Retina (tissue), 1 donor: ENCODE results near the gene SLC36A1.
"Not testable (repeated sequence)": the region's sequence is repeated elsewhere in the genome, so short reads cannot be mapped to it uniquely, and the experiment has no call there.

Experiments
- DNase-seq: peaks from one replicate; pipeline ENCODE4 v3.0.0-alpha.2; 2016

The SLC36A1 gene

GRCh38 chr5:151491062-151491461 is 43.7 kb downstream of the SLC36A1 start:
- DNase-seq, result no peak

GRCh38 chr5:151492729-151493128 is 45.3 kb downstream of the SLC36A1 start:
- DNase-seq, result no peak

GRCh38 chr5:151493665-151494064 is 46.3 kb downstream of the SLC36A1 start:
- DNase-seq, result no peak

GRCh38 chr5:151495320-151495719 is 47.9 kb downstream of the SLC36A1 start:
- no peak for DNase-seq

GRCh38 chr5:151496041-151496484 is 48.7 kb downstream of the SLC36A1 start:
- DNase-seq, result no peak

GRCh38 chr5:151497391-151498002 is 50.1 kb downstream of the SLC36A1 start:
- no peak for DNase-seq

GRCh38 chr5:151498395-151499155 is 51.2 kb downstream of the SLC36A1 start:
- DNase-seq, result no peak

- DNase-seq, result no peak
Measured at GRCh38 chr5:151499501-151500035, 52.2 kb downstream of the SLC36A1 start.

- DNase-seq, result no peak
Measured at GRCh38 chr5:151504006-151504405, 56.6 kb downstream of the SLC36A1 start.

- not testable (repeated sequence) for DNase-seq
Measured at GRCh38 chr5:151508308-151508707, 60.9 kb downstream of the SLC36A1 start.

GRCh38 chr5:151509231-151509630 is 61.8 kb downstream of the SLC36A1 start:
- DNase-seq, result peak; percentile 22

- DNase-seq, result no peak
Measured at GRCh38 chr5:151509836-151510235, 62.4 kb downstream of the SLC36A1 start.

GRCh38 chr5:151517122-151517920 is 69.9 kb downstream of the SLC36A1 start:
- no peak for DNase-seq

- DNase-seq, result no peak
Measured at GRCh38 chr5:151520294-151520693, 72.9 kb downstream of the SLC36A1 start.

GRCh38 chr5:151522226-151522625 is 74.8 kb downstream of the SLC36A1 start:
- DNase-seq, result no peak

- DNase-seq, result no peak
Measured at GRCh38 chr5:151523335-151523734, 75.9 kb downstream of the SLC36A1 start.

- DNase-seq, result no peak
Measured at GRCh38 chr5:151528153-151528552, 80.8 kb downstream of the SLC36A1 start.

GRCh38 chr5:151528996-151529395 is 81.6 kb downstream of the SLC36A1 start:
- DNase-seq, result no peak

- DNase-seq, result no peak
Measured at GRCh38 chr5:151531581-151531980, 84.2 kb downstream of the SLC36A1 start.

- no peak for DNase-seq
Measured at GRCh38 chr5:151532416-151532815, 85.0 kb downstream of the SLC36A1 start.

GRCh38 chr5:151534350-151534749 is 86.9 kb downstream of the SLC36A1 start:
- DNase-seq, result no peak

GRCh38 chr5:151537044-151537443 is 89.6 kb downstream of the SLC36A1 start:
- no peak for DNase-seq

GRCh38 chr5:151541571-151541970 is 94.2 kb downstream of the SLC36A1 start:
- no peak for DNase-seq
